H9 (cell line): ENCODE data around the gene SNRNP48. TPM values are rescaled to one million over a fixed set of nuclear protein-coding genes. Genes with fewer than 3 reads are reported as not detected.

Source experiments
- DNase-seq: peaks from one replicate; pipeline ENCODE4 v3.0.0-alpha.2; 2017
- H2AFZ ChIP-seq: one replicate; pipeline ENCODE4 v1.6.1; 2013; ENCODE audit warnings: mild to moderate bottlenecking, low read length, control low read depth, moderate library complexity
- H2AK5ac ChIP-seq: 2 replicates; pipeline ENCODE4 v1.6.1; 2013; ENCODE audit warnings: low read length, control low read depth, mixed read lengths; ENCODE audit not compliant: insufficient read length
- H2BK120ac ChIP-seq: one replicate; pipeline ENCODE4 v1.6.1; 2013; ENCODE audit warnings: low read depth, mild to moderate bottlenecking, low read length, control low read depth, inconsistent platforms; ENCODE audit not compliant: poor library complexity, severe bottlenecking
- H2BK12ac ChIP-seq: 2 replicates; pipeline ENCODE4 v1.6.1; 2013; ENCODE audit warnings: low read length, control low read depth, mixed read lengths, low read depth; ENCODE audit not compliant: insufficient read length
- H2BK15ac ChIP-seq: 2 replicates; pipeline ENCODE4 v1.6.1; 2013; ENCODE audit warnings: low read depth, low read length, control low read depth
- H2BK20ac ChIP-seq: one replicate; pipeline ENCODE4 v1.6.1; 2013; ENCODE audit warnings: low read depth, mild to moderate bottlenecking, low read length, control low read depth, inconsistent platforms; ENCODE audit not compliant: poor library complexity, severe bottlenecking
- H2BK5ac ChIP-seq: 2 replicates; pipeline ENCODE4 v1.6.1; 2013; ENCODE audit warnings: low read length, control low read depth, mixed read lengths; ENCODE audit not compliant: insufficient read length
- H3K14ac ChIP-seq: 2 replicates; pipeline ENCODE4 v1.6.1; 2013; ENCODE audit warnings: low read length, control low read depth; ENCODE audit not compliant: insufficient read depth
- H3K18ac ChIP-seq: 2 replicates; pipeline ENCODE4 v1.6.1; 2013; ENCODE audit warnings: low read depth, mild to moderate bottlenecking, mixed read lengths, low read length, control low read depth; ENCODE audit not compliant: insufficient read length
- H3K23ac ChIP-seq: 2 replicates; pipeline ENCODE4 v1.6.1; 2013; ENCODE audit warnings: low read length, control low read depth, mixed read lengths, low read depth; ENCODE audit not compliant: insufficient read length
- H3K23me2 ChIP-seq: 2 replicates; pipeline ENCODE4 v1.6.1; 2013; ENCODE audit warnings: low read depth, mild to moderate bottlenecking, mixed read lengths, low read length, control low read depth; ENCODE audit not compliant: insufficient read length, poor library complexity, severe bottlenecking
- H3K27ac ChIP-seq: 2 replicates; pipeline ENCODE4 v1.5.1; 2013; ENCODE audit warnings: low read length, control low read depth, mixed read lengths, low read depth; ENCODE audit not compliant: insufficient read length
- H3K27me3 ChIP-seq: 2 replicates; pipeline ENCODE4 v1.6.1; 2013; ENCODE audit warnings: low read length, control low read depth, inconsistent platforms; ENCODE audit not compliant: insufficient read depth
- H3K4ac ChIP-seq: 2 replicates; pipeline ENCODE4 v1.6.1; 2013; ENCODE audit warnings: low read depth, mild to moderate bottlenecking, control low read depth, inconsistent platforms, low read length, moderate library complexity
- H3K4me1 ChIP-seq: 2 replicates; pipeline ENCODE4 v1.6.1; 2013; ENCODE audit warnings: low read length, control low read depth, inconsistent platforms; ENCODE audit not compliant: insufficient read depth
- H3K4me2 ChIP-seq: 2 replicates; pipeline ENCODE4 v1.6.1; 2013; ENCODE audit warnings: low read length, control low read depth, mixed read lengths; ENCODE audit not compliant: insufficient read length, insufficient read depth
- H3K56ac ChIP-seq: 2 replicates; pipeline ENCODE4 v1.6.1; 2013; ENCODE audit warnings: low read depth, mild to moderate bottlenecking, mixed read lengths, low read length, control low read depth; ENCODE audit not compliant: insufficient read length
- H3K79me1 ChIP-seq: 2 replicates; pipeline ENCODE4 v1.6.1; 2013; ENCODE audit warnings: low read depth, mild to moderate bottlenecking, moderate library complexity, low read length, control low read depth, inconsistent platforms; ENCODE audit not compliant: insufficient read depth, poor library complexity, severe bottlenecking
- H3K79me2 ChIP-seq: 2 replicates; pipeline ENCODE4 v1.6.1; 2013; ENCODE audit warnings: low read length, control low read depth, inconsistent platforms; ENCODE audit not compliant: insufficient read depth
- H3K9ac ChIP-seq: 2 replicates; pipeline ENCODE4 v1.6.1; 2013; ENCODE audit warnings: low read length, control low read depth, mixed read lengths; ENCODE audit not compliant: insufficient read length; ENCODE audit errors: extremely low read depth
- H3K9me3 ChIP-seq: one replicate; pipeline ENCODE4 v1.6.1; 2013; ENCODE audit warnings: low read depth, low read length, inconsistent platforms; ENCODE audit not compliant: control insufficient read depth
- H3T11ph ChIP-seq: one replicate; pipeline ENCODE4 v1.6.1; 2013; ENCODE audit warnings: mild to moderate bottlenecking, low read length, control low read depth, inconsistent platforms
- H4K20me1 ChIP-seq: one replicate; pipeline ENCODE4 v1.6.1; 2013; ENCODE audit not compliant: control insufficient read depth, insufficient read length, insufficient read depth
- H4K5ac ChIP-seq: 2 replicates; pipeline ENCODE4 v1.6.1; 2013; ENCODE audit warnings: low read depth, mild to moderate bottlenecking, mixed read lengths, low read length, control low read depth; ENCODE audit not compliant: insufficient read length
- H4K8ac ChIP-seq: replicated peaks from 2 replicates; pipeline ENCODE4 v1.6.1; 2013; ENCODE audit warnings: low read length, control low read depth, mixed read lengths, low read depth; ENCODE audit not compliant: insufficient read length
- H4K91ac ChIP-seq: 2 replicates; pipeline ENCODE4 v1.6.1; 2013; ENCODE audit warnings: low read depth, mild to moderate bottlenecking, moderate library complexity, mixed read lengths, low read length, control low read depth; ENCODE audit not compliant: insufficient read length
- H3K27ac Mint-ChIP-seq, 3 experiments: 2 replicates in 2 of 3; 3 replicates in 1 of 3; pipeline ENCODE4 v1.8.0; 2020 to 2021; ENCODE audit warnings: mixed read lengths in 3 of 3, mild to moderate bottlenecking in 1 of 3, moderate library complexity in 1 of 3
- H3K27me3 Mint-ChIP-seq: 2 replicates; pipeline ENCODE4 v1.8.0; 2021; ENCODE audit warnings: low read depth, mild to moderate bottlenecking, moderate library complexity, mixed read lengths
- H3K36me3 Mint-ChIP-seq, 3 experiments: 2 replicates in 2 of 3; 3 replicates in 1 of 3; pipeline ENCODE4 v1.8.0; 2020 to 2021; ENCODE audit warnings: low read depth in 3 of 3, mixed read lengths in 3 of 3; ENCODE audit not compliant: insufficient read depth in 1 of 3
- H3K4me1 Mint-ChIP-seq, 2 experiments: 2 replicates each; pipeline ENCODE4 v1.8.0; 2020; ENCODE audit warnings: mixed read lengths in 2 of 2
- H3K4me3 Mint-ChIP-seq, 2 experiments: 2 replicates in 1 of 2; 3 replicates in 1 of 2; pipeline ENCODE4 v1.8.0; 2020 to 2021; ENCODE audit warnings: mild to moderate bottlenecking in 2 of 2, mixed read lengths in 2 of 2, moderate library complexity in 1 of 2
- H3K9me3 Mint-ChIP-seq, 2 experiments: 2 replicates in 1 of 2; 3 replicates in 1 of 2; pipeline ENCODE4 v1.8.0; 2020; ENCODE audit warnings: mild to moderate bottlenecking in 2 of 2, mixed read lengths in 2 of 2, moderate library complexity in 1 of 2
- CTCF ChIP-seq: fragments of 200-600 bp; sonication (generic); conservative IDR thresholded peaks from 3 replicates; pipeline ENCODE4 v1.8.0; 2021; ENCODE audit warnings: antibody characterized with exemption, mild to moderate bottlenecking
- WGBS: extraction: QIAGEN DNeasy Blood & Tissue Kit; methylation state at CpG from one replicate; pipeline ENCODE4 v1.1.7; 2013; ENCODE audit warnings: missing lambda C conversion rate, low lambda C conversion rate, mixed read lengths; ENCODE audit not compliant: insufficient read length; ENCODE audit errors: extremely low coverage; 5-methylcytosine and 5-hydroxymethylcytosine counted together
- total RNA-seq: library from RNA; stranded (reverse); gene quantifications from 2 replicates; pipeline ENCODE4 v1.2.1, GENCODE V29; 2021

Gene SNRNP48
- total RNA-seq, 1 experiment from 2014 or later = 16.9 TPM

GRCh38 chr6:7652957-7653356 is 63.0 kb downstream of the SNRNP48 start:
- Histone ChIP-seq H3K27me3 (no peaks in the 10 kb centered on the region; the same call in 1 of the 2 replicates), H3K23me2 (no peaks in the 10 kb centered on the region), H3K79me2 (no peaks in the 10 kb centered on the region), H2BK5ac (no peak overlapping the region), H3K4me2 (no peak overlapping the region), H2BK15ac (no peak overlapping the region), H4K8ac (no peak overlapping the region), H3K4ac (no peak overlapping the region), H3K9ac (no peak overlapping the region), H3K14ac (no peak overlapping the region), H3K23ac (no peak overlapping the region), H3K9me3 (no peaks in the 10 kb centered on the region), H3K79me1 (no peaks in the 10 kb centered on the region), H4K20me1 (no peaks in the 10 kb centered on the region), H3T11ph (no peak overlapping the region), H4K5ac (no peak overlapping the region), H3K56ac (no peak overlapping the region), H2AFZ (no peak overlapping the region), H2BK120ac (no peak overlapping the region), H3K18ac (no peak overlapping the region), H4K91ac (no peak overlapping the region), H3K4me1 (no peaks in the 10 kb centered on the region), H3K27ac (no peak overlapping the region), H2BK12ac (no peak overlapping the region), H2BK20ac (no peak overlapping the region), H2AK5ac (no peak overlapping the region)
- WGBS = no CpG with 5 or more reads among the region's 3 CpGs
- Mint-ChIP-seq H3K27ac (no peak overlapping the region), H3K4me1 (no peaks in the 10 kb centered on the region), H3K9me3 (no peaks in the 10 kb centered on the region), H3K4me3 (no peak overlapping the region), H3K27me3 (peaks cover 4% of the 10 kb centered on the region), H3K36me3 (no peaks in the 10 kb centered on the region)
- TF ChIP-seq CTCF = no peak
- no peak for DNase-seq
